ENCODE results near the gene FUS.
A peak's percentile ranks its signal among the peaks of the same experiment; 100 is the strongest.

Gene FUS

GRCh38 chr16:31179747-31180459 is at the start of gene FUS:
Gene FUS, plus strand, starts transcription at chr16:31180139. Its CDS starts 76 bp downstream, at chr16:31180215.
- H3K4me1 ChIP-seq (ENCODE audit: control insufficient read depth, insufficient read depth, low read length): peaks cover 14% of the 10 kb centered on the region
- H3K4me3 ChIP-seq (ENCODE audit: low read length): peak within 1 kb of the TSS; percentile 65
- H3K9me3 ChIP-seq (ENCODE audit: control insufficient read depth, low read length): no peaks in the 10 kb centered on the region
- no peaks in the 10 kb centered on the region for H3K36me3 ChIP-seq (ENCODE audit: control insufficient read depth, insufficient read depth, low read length)
- peak within 1 kb of the TSS; percentile 91 for H3K9ac ChIP-seq (ENCODE audit: low read length)
- H3K27me3 ChIP-seq (ENCODE audit: control insufficient read depth, insufficient read depth, low read length): no peaks in the 10 kb centered on the region

- Histone ChIP-seq H3K9me3 (ENCODE audit: control insufficient read depth, low read length) (no peaks in the 10 kb centered on the region), H3K4me3 (ENCODE audit: low read length) (no peak overlapping the region), H3K4me1 (ENCODE audit: control insufficient read depth, insufficient read depth, low read length) (peaks cover 72% of the 10 kb centered on the region), H3K9ac (ENCODE audit: low read length) (peak overlapping the region; percentile 63), H3K36me3 (ENCODE audit: control insufficient read depth, insufficient read depth, low read length) (peaks cover 23% of the 10 kb centered on the region), H3K27me3 (ENCODE audit: control insufficient read depth, insufficient read depth, low read length) (peaks cover 3% of the 10 kb centered on the region)
Measured at GRCh38 chr16:31130336-31130891, 49.5 kb upstream of the FUS start.

- H3K36me3 ChIP-seq (ENCODE audit: control insufficient read depth, insufficient read depth, low read length): peaks cover 23% of the 10 kb centered on the region
- peak overlapping the region; percentile 63 for H3K9ac ChIP-seq (ENCODE audit: low read length)
- peaks cover 75% of the 10 kb centered on the region for H3K4me1 ChIP-seq (ENCODE audit: control insufficient read depth, insufficient read depth, low read length)
- no peak overlapping the region for H3K4me3 ChIP-seq (ENCODE audit: low read length)
- peaks cover 3% of the 10 kb centered on the region for H3K27me3 ChIP-seq (ENCODE audit: control insufficient read depth, insufficient read depth, low read length)
- H3K9me3 ChIP-seq (ENCODE audit: control insufficient read depth, low read length): no peaks in the 10 kb centered on the region
Measured at GRCh38 chr16:31130899-31131298, 49.0 kb upstream of the FUS start.

GRCh38 chr16:31131416-31131815 is 48.5 kb upstream of the FUS start:
- Histone ChIP-seq H3K27me3 (ENCODE audit: control insufficient read depth, insufficient read depth, low read length) (peaks cover 3% of the 10 kb centered on the region), H3K9ac (ENCODE audit: low read length) (peak overlapping the region; percentile 63), H3K4me1 (ENCODE audit: control insufficient read depth, insufficient read depth, low read length) (peaks cover 79% of the 10 kb centered on the region), H3K4me3 (ENCODE audit: low read length) (no peak overlapping the region), H3K36me3 (ENCODE audit: control insufficient read depth, insufficient read depth, low read length) (peaks cover 23% of the 10 kb centered on the region), H3K9me3 (ENCODE audit: control insufficient read depth, low read length) (no peaks in the 10 kb centered on the region)

GRCh38 chr16:31131841-31132271 is 48.1 kb upstream of the FUS start:
- peaks cover 3% of the 10 kb centered on the region for H3K27me3 ChIP-seq (ENCODE audit: control insufficient read depth, insufficient read depth, low read length)
- peaks cover 23% of the 10 kb centered on the region for H3K36me3 ChIP-seq (ENCODE audit: control insufficient read depth, insufficient read depth, low read length)
- H3K4me3 ChIP-seq (ENCODE audit: low read length): no peak overlapping the region
- H3K9ac ChIP-seq (ENCODE audit: low read length): peak overlapping the region; percentile 63
- peaks cover 78% of the 10 kb centered on the region for H3K4me1 ChIP-seq (ENCODE audit: control insufficient read depth, insufficient read depth, low read length)
- H3K9me3 ChIP-seq (ENCODE audit: control insufficient read depth, low read length): no peaks in the 10 kb centered on the region

- Histone ChIP-seq H3K9me3 (ENCODE audit: control insufficient read depth, low read length) (no peaks in the 10 kb centered on the region), H3K27me3 (ENCODE audit: control insufficient read depth, insufficient read depth, low read length) (peaks cover 3% of the 10 kb centered on the region), H3K9ac (ENCODE audit: low read length) (peak overlapping the region; percentile 63), H3K4me1 (ENCODE audit: control insufficient read depth, insufficient read depth, low read length) (peaks cover 72% of the 10 kb centered on the region), H3K36me3 (ENCODE audit: control insufficient read depth, insufficient read depth, low read length) (peaks cover 17% of the 10 kb centered on the region), H3K4me3 (ENCODE audit: low read length) (no peak overlapping the region)
Measured at GRCh38 chr16:31132303-31132979, 47.5 kb upstream of the FUS start.

GRCh38 chr16:31133046-31133501 is 46.9 kb upstream of the FUS start:
- H3K36me3 ChIP-seq (ENCODE audit: control insufficient read depth, insufficient read depth, low read length): peaks cover 15% of the 10 kb centered on the region
- H3K4me1 ChIP-seq (ENCODE audit: control insufficient read depth, insufficient read depth, low read length): peaks cover 67% of the 10 kb centered on the region
- H3K9ac ChIP-seq (ENCODE audit: low read length): peak overlapping the region; percentile 100
- H3K4me3 ChIP-seq (ENCODE audit: low read length): peak overlapping the region; percentile 78
- H3K9me3 ChIP-seq (ENCODE audit: control insufficient read depth, low read length): no peaks in the 10 kb centered on the region
- H3K27me3 ChIP-seq (ENCODE audit: control insufficient read depth, insufficient read depth, low read length): peaks cover 3% of the 10 kb centered on the region

GRCh38 chr16:31134091-31134571 is 45.8 kb upstream of the FUS start:
- Histone ChIP-seq H3K4me3 (ENCODE audit: low read length) (peak overlapping the region; percentile 78), H3K9ac (ENCODE audit: low read length) (peak overlapping the region; percentile 100), H3K9me3 (ENCODE audit: control insufficient read depth, low read length) (no peaks in the 10 kb centered on the region), H3K27me3 (ENCODE audit: control insufficient read depth, insufficient read depth, low read length) (peaks cover 3% of the 10 kb centered on the region), H3K4me1 (ENCODE audit: control insufficient read depth, insufficient read depth, low read length) (peaks cover 67% of the 10 kb centered on the region), H3K36me3 (ENCODE audit: control insufficient read depth, insufficient read depth, low read length) (peaks cover 15% of the 10 kb centered on the region)

GRCh38 chr16:31134625-31135534 is 45.1 kb upstream of the FUS start:
- Histone ChIP-seq H3K4me1 (ENCODE audit: control insufficient read depth, insufficient read depth, low read length) (peaks cover 64% of the 10 kb centered on the region), H3K9me3 (ENCODE audit: control insufficient read depth, low read length) (no peaks in the 10 kb centered on the region), H3K9ac (ENCODE audit: low read length) (peak overlapping the region; percentile 100)

GRCh38 chr16:31135535-31136286 is 44.2 kb upstream of the FUS start, which contains the start of gene PRSS8:
Gene PRSS8, minus strand, starts transcription at chr16:31135727. Its CDS starts 229 bp downstream, at chr16:31135498.
- Histone ChIP-seq H3K9me3 (ENCODE audit: control insufficient read depth, low read length) (no peaks in the 10 kb centered on the region), H3K27me3 (ENCODE audit: control insufficient read depth, insufficient read depth, low read length) (peaks cover 3% of the 10 kb centered on the region), H3K36me3 (ENCODE audit: control insufficient read depth, insufficient read depth, low read length) (peaks cover 15% of the 10 kb centered on the region), H3K4me1 (ENCODE audit: control insufficient read depth, insufficient read depth, low read length) (peaks cover 64% of the 10 kb centered on the region), H3K9ac (ENCODE audit: low read length) (peak within 1 kb of the TSS; percentile 100), H3K4me3 (ENCODE audit: low read length) (peak within 1 kb of the TSS; percentile 78)

More at GRCh38 chr16:31134625-31135534, 45.1 kb upstream of the FUS start:
- Histone ChIP-seq H3K36me3 (ENCODE audit: control insufficient read depth, insufficient read depth, low read length) (peaks cover 15% of the 10 kb centered on the region), H3K4me3 (ENCODE audit: low read length) (peak overlapping the region; percentile 78), H3K27me3 (ENCODE audit: control insufficient read depth, insufficient read depth, low read length) (peaks cover 3% of the 10 kb centered on the region)

GRCh38 chr16:31136287-31136662 is 43.7 kb upstream of the FUS start:
- H3K9ac ChIP-seq (ENCODE audit: low read length): no peak overlapping the region
- H3K9me3 ChIP-seq (ENCODE audit: control insufficient read depth, low read length): no peaks in the 10 kb centered on the region

More at GRCh38 chr16:31136287-31136662, 43.7 kb upstream of the FUS start:
- Histone ChIP-seq H3K4me3 (ENCODE audit: low read length) (no peak overlapping the region), H3K27me3 (ENCODE audit: control insufficient read depth, insufficient read depth, low read length) (peaks cover 3% of the 10 kb centered on the region), H3K36me3 (ENCODE audit: control insufficient read depth, insufficient read depth, low read length) (peaks cover 15% of the 10 kb centered on the region), H3K4me1 (ENCODE audit: control insufficient read depth, insufficient read depth, low read length) (peaks cover 63% of the 10 kb centered on the region)

Measured in mucosa of stomach (tissue), 1 donor.